Measurements from ENCODE around the gene RAD9A. TPM values are rescaled to one million over a fixed set of nuclear protein-coding genes. Genes with fewer than 3 reads are reported as not detected.

Gene RAD9A
- total and polyA plus RNA-seq, 9 of the 15 experiments (the other 6 are each of a cell fraction or from before 2014, with no cell fraction given): 1.4 to 41.2 (median 16.1) TPM

- TF ChIP-seq RBFOX2 (IDR thresholded peaks at IDR 0.05; ENCODE audit: low read depth, low read length) (peak; percentile 9; the same call in 1 of the 2 replicates), RAD51 (IDR thresholded peaks at IDR 0.05; ENCODE audit: borderline replicate concordance, low read depth) (no peak), POLR2G (IDR thresholded peaks at IDR 0.05; ENCODE audit: low read depth, low read length) (0 out of 2 replicates have a peak, but pooled peaks have one; percentile 31)
- Histone ChIP-seq H3K9me1 (ENCODE audit: control insufficient read depth, insufficient read depth, low read length) (peaks cover 7% of the 10 kb centered on the region), H3K9ac (ENCODE audit: insufficient read depth in 1 of 2, low read depth in 2 of 2, low read length in 2 of 2) (peak overlapping the region in 1 of 2 experiments; percentile 48; a peak in 1 of 4 replicates), H3K79me2 (ENCODE audit: control insufficient read depth, insufficient read depth, low read length) (peaks cover 25% of the 10 kb centered on the region), H3K4me2 (ENCODE audit: insufficient read depth, low read length) (no peak overlapping the region), H2AFZ (ENCODE audit: low read depth, low read length) (no peak overlapping the region), H4K20me1 (replicated peaks; ENCODE audit: control insufficient read depth, insufficient read depth, low read length) (no peaks in the 10 kb centered on the region), H3K27ac (ENCODE audit: extremely low read depth, low read depth, low read length) (no peak overlapping the region), H3K4me1 (replicated peaks in 1 of 2; ENCODE audit: control insufficient read depth in 2 of 2, insufficient read depth in 2 of 2, low read length in 2 of 2) (peaks cover 22 to 62% of the 10 kb centered on the region in 2 experiments), H3K36me3 (ENCODE audit: control insufficient read depth, insufficient read depth, low read length) (peaks cover 70% of the 10 kb centered on the region; the same call in 2 of the 3 replicates), H3K4me3 (no peak overlapping the region), H3K9me3 (replicated peaks; ENCODE audit: control insufficient read depth, insufficient read depth, low read depth, low read length) (no peaks in the 10 kb centered on the region), H3K27me3 (ENCODE audit: control insufficient read depth in 2 of 2, insufficient read depth in 2 of 2, low read length in 2 of 2) (no peaks in the 10 kb centered on the region)
- POLR2A ChIA-PET: interaction anchor here (1.1 to 3.6 kb wide), 2 partner anchors 6 to 10 kb away, joined by 3 to 21 read pairs; partner anchors contain the start of gene PTPRCAP
- CTCF ChIA-PET (ENCODE audit: low intra/inter-chr PET ratio): no interaction called here
- no TSS peak for BruUV-seq (replicated peaks)
- 93% methylated on average over 22 of the region's 24 CpGs for WGBS (ENCODE audit: insufficient coverage, low coverage, missing lambda C conversion rate)
- in situ Hi-C loops (cut with MboI): no loop called here
- DNase-seq (ENCODE audit: extremely low read depth in 1 of 4, low spot score in 3 of 4): no peak
- ATAC-seq: no peak
- no peak for FAIRE-seq
- intact Hi-C loops (cut with micrococcal nuclease): no loop called here
Measured at GRCh38 chr11:67431346-67432249, 39.8 kb downstream of the RAD9A start.
